Caco-2 (cell line): ENCODE measurements around the gene SLC2A4RG. TPM values are rescaled to one million over a fixed set of nuclear protein-coding genes. Genes with fewer than 3 reads are reported as not detected.

Experiments
- BruUV-seq: library from RNA; stranded (reverse); fragments of 400-500 nt; replicated peaks from 2 replicates; lab custom pipeline; 2021; lab: Mats Ljungman, UMichigan
- CTCF ChIA-PET: fragments of 300-600 bp; sonication (Branson Sonifier 250); formaldehyde crosslinking; loops from one replicate; lab custom pipeline; 2022; ENCODE audit warnings: antibody characterized with exemption; lab: Charles Lee
- POLR2A ChIA-PET: fragments of 300-600 bp; sonication (Branson Sonifier 250); formaldehyde crosslinking; loops from one replicate; lab custom pipeline; 2022; ENCODE audit warnings: antibody characterized with exemption; lab: Charles Lee
- DNase-seq, 2 experiments: peaks; one replicate each; pipeline versions ENCODE4 v3.0.0 to v3.0.0-alpha.2; 2020 to 2022
- H3K27me3 ChIP-seq: replicated peaks from 2 replicates; pipeline ENCODE4 v1.6.0; 2011; ENCODE audit warnings: low read length; ENCODE audit not compliant: control insufficient read depth, insufficient read depth
- H3K36me3 ChIP-seq: 2 replicates; pipeline ENCODE4 v1.5.1; 2011; ENCODE audit warnings: low read length; ENCODE audit not compliant: control insufficient read depth, insufficient read depth
- H3K4me1 ChIP-seq: fragments of 250-450 bp; sonication (Bioruptor Pico); 2 replicates; pipeline ENCODE4 v1.5.1; 2020; ENCODE audit warnings: mild to moderate bottlenecking
- H3K4me3 ChIP-seq: 2 replicates; pipeline ENCODE4 v1.5.1; 2011; ENCODE audit warnings: low read depth, mild to moderate bottlenecking, control low read depth, low read length
- H3K9me3 ChIP-seq: fragments of 250-450 bp; sonication (Bioruptor Pico); 2 replicates; pipeline ENCODE4 v1.5.1; 2020; ENCODE audit warnings: mild to moderate bottlenecking, moderate library complexity
- H3K27ac Mint-ChIP-seq: one replicate; pipeline ENCODE4 v1.8.0; 2022; ENCODE audit warnings: mixed read lengths; ENCODE audit not compliant: unreplicated experiment
- H3K27me3 Mint-ChIP-seq: one replicate; pipeline ENCODE4 v1.8.0; 2022; ENCODE audit warnings: mixed read lengths; ENCODE audit not compliant: insufficient read depth, unreplicated experiment
- H3K36me3 Mint-ChIP-seq: one replicate; pipeline ENCODE4 v1.8.0; 2022; ENCODE audit warnings: mild to moderate bottlenecking, mixed read lengths; ENCODE audit not compliant: insufficient read depth, unreplicated experiment
- H3K4me1 Mint-ChIP-seq: one replicate; pipeline ENCODE4 v1.8.0; 2022; ENCODE audit warnings: low read depth, mixed read lengths; ENCODE audit not compliant: unreplicated experiment
- H3K4me3 Mint-ChIP-seq: one replicate; pipeline ENCODE4 v1.8.0; 2022; ENCODE audit warnings: mild to moderate bottlenecking, moderate library complexity, mixed read lengths; ENCODE audit not compliant: unreplicated experiment
- H3K9me3 Mint-ChIP-seq: one replicate; pipeline ENCODE4 v1.8.0; 2022; ENCODE audit warnings: mixed read lengths; ENCODE audit not compliant: unreplicated experiment
- CTCF ChIP-seq, 2 experiments: fragments of 200-600 bp in 1 of 2; IDR thresholded peaks; 1 replicate in 1 of 2; 2 replicates in 1 of 2; pipeline versions ENCODE4 v1.5.1 to v1.8.0; 2011 to 2022; ENCODE audit warnings: antibody characterized with exemption in 1 of 2, control low read depth in 1 of 2, inconsistent platforms in 1 of 2, low read depth in 1 of 2, low read length in 1 of 2, mild to moderate bottlenecking in 1 of 2, moderate library complexity in 1 of 2; ENCODE audit not compliant: insufficient read depth in 1 of 2, severe bottlenecking in 1 of 2, unreplicated experiment in 1 of 2
- intact Hi-C: fragments of 100-400 bp; cut with micrococcal nuclease; formaldehyde crosslinking; loops from one replicate; pipeline ENCODE4 v1.10.0; 2022; ENCODE audit not compliant: unreplicated experiment
- total RNA-seq: library from RNA; stranded (reverse); gene quantifications from 2 replicates; pipeline ENCODE4 v1.2.3, GENCODE V29; 2022

The SLC2A4RG gene
- total RNA-seq, 1 experiment from 2014 or later: 234 TPM

- H3K36me3 Mint-ChIP-seq: peaks cover 100% of the 10 kb centered on the region
- TF ChIP-seq CTCF (IDR thresholded peaks at IDR 0.05; ENCODE audit: insufficient read depth in 1 of 2, low read depth in 1 of 2, low read length in 1 of 2, severe bottlenecking in 1 of 2, unreplicated experiment in 1 of 2): no peak
- BruUV-seq: TSS peak; percentile 48
- H3K27me3 Mint-ChIP-seq: peaks cover 2% of the 10 kb centered on the region
- intact Hi-C loops: no loop called here
- peak overlapping the region; percentile 30 for H3K27ac Mint-ChIP-seq
- POLR2A ChIA-PET: interaction anchor here (1.6 kb wide), 1 partner anchor 8 kb away, joined by 5 read pairs; the partner anchor contains the start of genes ARFRP1 and ZGPAT
- H3K4me3 Mint-ChIP-seq: no peak overlapping the region
- Histone ChIP-seq H3K27me3 (no peaks in the 10 kb centered on the region), H3K36me3 (no peaks in the 10 kb centered on the region; the same call in 1 of the 2 replicates), H3K9me3 (no peaks in the 10 kb centered on the region), H3K4me1 (peaks cover 26% of the 10 kb centered on the region), H3K4me3 (no peak overlapping the region)
- H3K9me3 Mint-ChIP-seq: no peaks in the 10 kb centered on the region
- DNase-seq: peak; percentile 51 to 71
- H3K4me1 Mint-ChIP-seq: peaks cover 11% of the 10 kb centered on the region
- CTCF ChIA-PET: interaction anchor here (1.2 kb wide), 1 partner anchor 8 kb away, joined by 3 read pairs; the partner anchor contains the start of genes ARFRP1 and ZGPAT
These were observed 39.9 kb upstream of the SLC2A4RG start for GRCh38 chr20:63699466-63700198.

- H3K4me3 ChIP-seq: no peak overlapping the region
- H3K27me3 ChIP-seq: no peaks in the 10 kb centered on the region
- peak; percentile 38 to 49 for DNase-seq
- peaks cover 26% of the 10 kb centered on the region for H3K4me1 ChIP-seq
- H3K36me3 Mint-ChIP-seq: peaks cover 100% of the 10 kb centered on the region
- peaks cover 5% of the 10 kb centered on the region; the same call in 1 of the 2 replicates for H3K36me3 ChIP-seq
- H3K4me1 Mint-ChIP-seq: peaks cover 11% of the 10 kb centered on the region
- CTCF ChIA-PET: no interaction called here
- no peaks in the 10 kb centered on the region for H3K9me3 Mint-ChIP-seq
- POLR2A ChIA-PET: no interaction called here
- no peaks in the 10 kb centered on the region for H3K9me3 ChIP-seq
- no peak for TF ChIP-seq CTCF (IDR thresholded peaks at IDR 0.05; ENCODE audit: insufficient read depth in 1 of 2, low read depth in 1 of 2, low read length in 1 of 2, severe bottlenecking in 1 of 2, unreplicated experiment in 1 of 2)
- BruUV-seq: no TSS peak
- H3K27ac Mint-ChIP-seq: peak overlapping the region; percentile 30
- H3K4me3 Mint-ChIP-seq: no peak overlapping the region
- peaks cover 2% of the 10 kb centered on the region for H3K27me3 Mint-ChIP-seq
- intact Hi-C loops: no loop called here
These were observed 39.2 kb upstream of the SLC2A4RG start for GRCh38 chr20:63700199-63701050.

- Histone ChIP-seq H3K27me3 (no peaks in the 10 kb centered on the region), H3K36me3 (peaks cover 8% of the 10 kb centered on the region), H3K4me3 (no peak overlapping the region), H3K9me3 (no peaks in the 10 kb centered on the region), H3K4me1 (peaks cover 26% of the 10 kb centered on the region)
- Mint-ChIP-seq H3K36me3 (peaks cover 100% of the 10 kb centered on the region), H3K27ac (peak overlapping the region; percentile 30), H3K4me1 (peaks cover 11% of the 10 kb centered on the region), H3K4me3 (no peak overlapping the region), H3K27me3 (peaks cover 2% of the 10 kb centered on the region), H3K9me3 (no peaks in the 10 kb centered on the region)
- intact Hi-C loops: no loop called here
- POLR2A ChIA-PET: no interaction called here
- TF ChIP-seq CTCF (IDR thresholded peaks at IDR 0.05; ENCODE audit: insufficient read depth in 1 of 2, low read depth in 1 of 2, low read length in 1 of 2, severe bottlenecking in 1 of 2, unreplicated experiment in 1 of 2): no peak
- DNase-seq: peak in 1 of 2 experiments; percentile 14
- CTCF ChIA-PET: no interaction called here
- no TSS peak for BruUV-seq
These were observed 38.6 kb upstream of the SLC2A4RG start for GRCh38 chr20:63701051-63701328.
